ENCODE data around the gene THRA.

Gene THRA

GRCh38 chr17:40038882-40039513, 23.8 kb upstream of the THRA start:
- H3K4me3 ChIP-seq (ENCODE audit: low read length): no peak overlapping the region
- TF ChIP-seq CTCF (conservative IDR thresholded peaks at IDR 0.05; ENCODE audit: low read length): peak; percentile 88
- DNase-seq (ENCODE audit: low read depth): peak; percentile 86

- TF ChIP-seq CTCF (conservative IDR thresholded peaks at IDR 0.05; ENCODE audit: low read length): no peak
- DNase-seq (ENCODE audit: low read depth): no peak
- no peak overlapping the region for H3K4me3 ChIP-seq (ENCODE audit: low read length)
Observed at GRCh38 chr17:40041196-40041595, 21.6 kb upstream of the THRA start.

GRCh38 chr17:40056379-40057015, 6.3 kb upstream of the THRA start:
- TF ChIP-seq CTCF (conservative IDR thresholded peaks at IDR 0.05; ENCODE audit: low read length): no peak
- no peak for DNase-seq (ENCODE audit: low read depth)

GRCh38 chr17:40058186-40058784, 4.5 kb upstream of the THRA start:
- peak; percentile 60 for DNase-seq (ENCODE audit: low read depth)
- H3K4me3 ChIP-seq (ENCODE audit: low read length): no peak overlapping the region; the same call in 1 of the 2 replicates
- no peak for TF ChIP-seq CTCF (conservative IDR thresholded peaks at IDR 0.05; ENCODE audit: low read length)

More at GRCh38 chr17:40056379-40057015, 6.3 kb upstream of the THRA start:
- no peak overlapping the region for H3K4me3 ChIP-seq (ENCODE audit: low read length)

GRCh38 chr17:40058865-40059264, 3.9 kb upstream of the THRA start:
- DNase-seq (ENCODE audit: low read depth): no peak
- no peak overlapping the region for H3K4me3 ChIP-seq (ENCODE audit: low read length)
- TF ChIP-seq CTCF (conservative IDR thresholded peaks at IDR 0.05; ENCODE audit: low read length): no peak

GRCh38 chr17:40059729-40060475, 2.9 kb upstream of the THRA start:
- no peak for TF ChIP-seq CTCF (conservative IDR thresholded peaks at IDR 0.05; ENCODE audit: low read length)
- no peak for DNase-seq (ENCODE audit: low read depth)
- no peak overlapping the region for H3K4me3 ChIP-seq (ENCODE audit: low read length)
